HG02884 (cell line): ENCODE measurements around the gene DNM3.

Experiments
- ATAC-seq: cut with Tn5 transposase; IDR thresholded peaks from one replicate; pipeline ENCODE4 v1.9.1; 2021; ENCODE audit warnings: mild to moderate bottlenecking, moderate library complexity; ENCODE audit not compliant: unreplicated experiment

The DNM3 gene

GRCh38 chr1:172442843-172443565 is 601.7 kb downstream of the DNM3 start:
- ATAC-seq = no peak

GRCh38 chr1:172443666-172444453 is 602.6 kb downstream of the DNM3 start, which contains the start of gene PIGC:
PIGC (minus strand) TSS chr1:172444069; CDS start chr1:172442622, 1,447 bp downstream.
- ATAC-seq = peak; percentile 99

GRCh38 chr1:172446547-172446946 is 605.2 kb downstream of the DNM3 start:
- ATAC-seq = no peak

GRCh38 chr1:172447641-172448040 is 606.3 kb downstream of the DNM3 start:
- ATAC-seq = no peak

- ATAC-seq = no peak
Observed at GRCh38 chr1:172448995-172449584, 607.8 kb downstream of the DNM3 start.

- ATAC-seq = no peak
Observed at GRCh38 chr1:172449585-172450523, 608.6 kb downstream of the DNM3 start.

GRCh38 chr1:172450524-172450885 is 609.2 kb downstream of the DNM3 start:
- ATAC-seq = no peak

- no peak for ATAC-seq
Observed at GRCh38 chr1:172451002-172451443, 609.7 kb downstream of the DNM3 start.

GRCh38 chr1:172452536-172453152 is 611.3 kb downstream of the DNM3 start:
- ATAC-seq = no peak

- ATAC-seq = no peak
Observed at GRCh38 chr1:172453153-172453545, 611.9 kb downstream of the DNM3 start.

- ATAC-seq = no peak
Observed at GRCh38 chr1:172453607-172454006, 612.3 kb downstream of the DNM3 start.

- ATAC-seq = no peak
Observed at GRCh38 chr1:172455451-172455850, 614.2 kb downstream of the DNM3 start.

- ATAC-seq = no peak
Observed at GRCh38 chr1:172456344-172456769, 615.1 kb downstream of the DNM3 start.

GRCh38 chr1:172457479-172458130 is 616.3 kb downstream of the DNM3 start:
- ATAC-seq = no peak

GRCh38 chr1:172460177-172460576 is 618.9 kb downstream of the DNM3 start:
- no peak for ATAC-seq

- no peak for ATAC-seq
Observed at GRCh38 chr1:172460887-172461315, 619.6 kb downstream of the DNM3 start.
